Measurements from ENCODE around the gene RNU6-9. TPM values are rescaled to one million over a fixed set of nuclear protein-coding genes. Genes with fewer than 3 reads are reported as not detected.

Gene RNU6-9
- total RNA-seq, 1 donor from 2014 or later, result not detected

DNA sequence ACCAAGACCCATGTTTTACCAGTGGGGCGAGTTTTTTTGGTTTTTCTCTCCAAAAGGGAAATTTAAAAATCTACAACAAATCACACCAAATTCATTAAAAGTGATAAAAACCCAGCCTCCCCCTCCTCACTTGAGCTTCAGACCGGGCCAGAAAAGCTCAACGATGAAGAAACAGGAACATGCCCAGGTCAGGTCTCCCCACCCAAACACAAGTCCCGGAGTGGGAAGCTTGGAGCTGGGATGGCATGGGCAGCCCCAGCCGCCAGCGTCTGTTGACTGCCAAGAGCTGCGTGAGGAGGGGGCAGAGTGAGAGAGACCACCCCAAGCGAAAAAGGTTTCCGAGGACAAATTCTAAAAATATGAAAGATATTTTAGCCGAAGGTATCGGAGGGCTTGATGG, 3.7 kb downstream of the RNU6-9 start:
- peaks cover 0 to 9% (median 4%) of the 10 kb centered on the region in 3 donors for H3K36me3 ChIP-seq (ENCODE audit: control insufficient read depth in 3 of 3, insufficient read depth in 3 of 3, low read length in 3 of 3)
- no peaks in the 10 kb centered on the region for H3K27me3 ChIP-seq (ENCODE audit: control insufficient read depth in 3 of 3, insufficient read depth in 3 of 3, low read length in 3 of 3)
- H3K4me3 ChIP-seq (ENCODE audit: low read length in 3 of 3), result no peak overlapping the region
- H3K4me1 ChIP-seq (ENCODE audit: control insufficient read depth in 3 of 3, insufficient read depth in 3 of 3, low read length in 3 of 3), result peaks cover 2 to 3% (median 2%) of the 10 kb centered on the region in 3 donors
- H3K9me3 ChIP-seq (ENCODE audit: control insufficient read depth in 3 of 3, low read length in 3 of 3), result no peaks in the 10 kb centered on the region
- no peak overlapping the region for H3K9ac ChIP-seq (ENCODE audit: low read depth in 1 of 3, low read length in 3 of 3)
- no peak overlapping the region for H3K27ac ChIP-seq (ENCODE audit: low read depth, low read length)

DNA sequence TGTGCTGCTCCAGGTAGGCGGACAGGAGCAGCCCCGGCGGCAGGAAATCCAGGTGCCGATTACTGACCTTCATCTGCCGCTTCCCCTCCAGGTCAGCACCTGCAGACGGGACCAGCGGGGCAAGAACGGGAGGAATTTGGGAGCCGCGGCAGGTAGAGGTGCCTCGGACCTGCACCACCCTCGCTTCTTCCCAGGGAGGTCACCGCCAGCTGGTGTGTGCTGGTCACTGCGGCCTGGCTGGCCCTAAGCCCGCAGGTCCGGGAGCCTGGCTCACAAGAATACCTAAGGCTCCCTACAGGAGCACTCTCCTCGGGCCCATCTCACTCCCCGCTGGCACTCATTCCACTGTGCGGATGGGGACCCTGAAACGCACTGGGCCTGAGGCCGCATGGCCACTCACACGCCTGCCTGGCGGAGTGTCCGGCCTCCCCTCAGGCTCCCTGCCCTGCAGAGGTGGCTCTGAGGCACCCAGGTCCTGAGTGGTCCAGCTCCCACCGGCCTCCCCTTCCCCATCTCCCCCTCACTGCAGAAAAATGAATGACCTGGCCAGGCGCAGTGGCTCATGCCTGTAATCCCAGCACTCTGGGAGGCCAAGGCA, 4.3 kb downstream of the RNU6-9 start:
- Histone ChIP-seq H3K4me3 (ENCODE audit: low read length in 3 of 3) (no peak overlapping the region), H3K9me3 (ENCODE audit: control insufficient read depth in 3 of 3, low read length in 3 of 3) (no peaks in the 10 kb centered on the region), H3K27ac (ENCODE audit: low read depth, low read length) (no peak overlapping the region), H3K36me3 (ENCODE audit: control insufficient read depth in 3 of 3, insufficient read depth in 3 of 3, low read length in 3 of 3) (peaks cover 0 to 9% (median 4%) of the 10 kb centered on the region in 3 donors), H3K9ac (ENCODE audit: low read depth in 1 of 3, low read length in 3 of 3) (no peak overlapping the region), H3K27me3 (ENCODE audit: control insufficient read depth in 3 of 3, insufficient read depth in 3 of 3, low read length in 3 of 3) (no peaks in the 10 kb centered on the region), H3K4me1 (ENCODE audit: control insufficient read depth in 3 of 3, insufficient read depth in 3 of 3, low read length in 3 of 3) (no peaks in the 10 kb centered on the region)

DNA sequence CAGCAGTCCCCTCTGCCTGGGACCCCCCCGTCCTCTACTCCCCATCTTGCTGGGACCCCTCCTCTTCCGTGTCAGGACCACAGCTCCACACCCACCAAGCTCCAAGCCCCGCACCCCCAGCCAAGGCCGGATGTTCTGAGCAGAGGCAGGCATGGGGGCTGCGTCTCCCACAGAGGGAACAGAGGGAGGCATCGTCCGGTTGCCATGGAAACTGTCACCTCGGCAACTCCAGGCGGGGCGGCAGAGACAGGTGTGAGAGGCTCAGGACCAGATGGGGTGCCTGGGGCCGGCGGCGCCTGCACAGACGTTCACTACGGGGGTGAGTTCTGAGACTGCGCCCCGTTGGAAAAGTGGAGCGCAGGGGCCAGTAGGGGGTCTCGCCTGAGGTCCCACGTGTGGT, 5.4 kb downstream of the RNU6-9 start:
- Histone ChIP-seq H3K4me1 (ENCODE audit: control insufficient read depth in 3 of 3, insufficient read depth in 3 of 3, low read length in 3 of 3) (no peaks in the 10 kb centered on the region), H3K4me3 (ENCODE audit: low read length in 3 of 3) (no peak overlapping the region), H3K36me3 (ENCODE audit: control insufficient read depth in 3 of 3, insufficient read depth in 3 of 3, low read length in 3 of 3) (peaks cover 0 to 9% (median 4%) of the 10 kb centered on the region in 3 donors), H3K9ac (ENCODE audit: low read depth in 1 of 3, low read length in 3 of 3) (no peak overlapping the region), H3K27ac (ENCODE audit: low read depth, low read length) (no peak overlapping the region), H3K27me3 (ENCODE audit: control insufficient read depth in 3 of 3, insufficient read depth in 3 of 3, low read length in 3 of 3) (no peaks in the 10 kb centered on the region), H3K9me3 (ENCODE audit: control insufficient read depth in 3 of 3, low read length in 3 of 3) (no peaks in the 10 kb centered on the region)

DNA sequence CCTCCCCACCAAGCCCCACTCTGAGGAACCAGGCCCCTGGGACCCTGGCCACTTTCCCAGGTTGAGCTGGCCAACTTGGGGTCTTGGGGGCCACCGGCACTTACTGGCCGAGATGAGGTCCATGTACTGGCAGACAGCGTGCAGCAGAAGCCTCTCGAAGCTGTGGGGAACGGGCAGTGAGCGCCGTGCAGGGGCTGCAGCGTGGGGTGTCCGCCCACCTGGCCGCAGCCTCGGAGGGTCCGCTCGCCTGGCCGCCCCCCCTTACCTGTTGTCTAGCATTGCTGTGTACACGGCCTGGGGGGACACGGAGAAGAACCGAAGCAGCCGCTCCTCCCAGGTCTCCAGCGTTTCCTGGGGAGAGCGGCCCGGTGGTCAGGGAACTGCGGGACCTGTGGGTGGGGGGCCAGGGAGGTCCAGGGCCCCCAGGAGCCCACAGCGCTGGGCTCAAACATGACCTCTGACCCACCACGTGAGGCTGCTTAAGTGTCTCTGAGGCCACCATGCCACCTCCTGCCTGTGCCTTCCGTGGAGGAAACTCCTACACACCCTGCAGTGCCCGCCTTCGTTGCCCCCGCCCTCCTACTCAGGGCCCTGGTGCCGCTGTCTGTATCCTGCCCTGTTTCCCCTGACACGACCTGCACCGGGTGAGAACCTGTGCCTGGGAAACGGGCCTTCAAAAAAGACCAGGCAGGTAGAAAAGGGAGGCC, 6.2 kb downstream of the RNU6-9 start:
- Histone ChIP-seq H3K36me3 (ENCODE audit: control insufficient read depth in 3 of 3, insufficient read depth in 3 of 3, low read length in 3 of 3) (peaks cover 0 to 9% (median 4%) of the 10 kb centered on the region in 3 donors), H3K4me3 (ENCODE audit: low read length in 3 of 3) (no peak overlapping the region), H3K4me1 (ENCODE audit: control insufficient read depth in 3 of 3, insufficient read depth in 3 of 3, low read length in 3 of 3) (no peaks in the 10 kb centered on the region), H3K9ac (ENCODE audit: low read depth in 1 of 3, low read length in 3 of 3) (no peak overlapping the region), H3K27me3 (ENCODE audit: control insufficient read depth in 3 of 3, insufficient read depth in 3 of 3, low read length in 3 of 3) (no peaks in the 10 kb centered on the region), H3K9me3 (ENCODE audit: control insufficient read depth in 3 of 3, low read length in 3 of 3) (no peaks in the 10 kb centered on the region), H3K27ac (ENCODE audit: low read depth, low read length) (no peak overlapping the region)

DNA sequence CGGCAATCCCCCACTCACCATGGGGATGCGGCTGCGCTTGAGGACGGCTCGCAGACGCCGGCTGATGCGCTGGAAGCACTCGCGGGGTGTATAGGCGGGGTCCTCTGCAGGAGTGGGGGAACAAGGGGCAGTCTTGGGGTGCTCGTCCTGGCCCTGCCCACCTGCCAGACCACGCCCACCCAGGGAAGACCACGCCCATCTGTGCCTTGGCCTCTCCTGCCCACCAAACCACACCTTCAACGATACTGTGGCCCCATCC, 6.7 kb downstream of the RNU6-9 start:
- Histone ChIP-seq H3K4me1 (ENCODE audit: control insufficient read depth in 3 of 3, insufficient read depth in 3 of 3, low read length in 3 of 3) (no peaks in the 10 kb centered on the region), H3K27ac (ENCODE audit: low read depth, low read length) (no peak overlapping the region), H3K9ac (ENCODE audit: low read depth in 1 of 3, low read length in 3 of 3) (no peak overlapping the region), H3K4me3 (ENCODE audit: low read length in 3 of 3) (no peak overlapping the region), H3K9me3 (ENCODE audit: control insufficient read depth in 3 of 3, low read length in 3 of 3) (no peaks in the 10 kb centered on the region), H3K27me3 (ENCODE audit: control insufficient read depth in 3 of 3, insufficient read depth in 3 of 3, low read length in 3 of 3) (no peaks in the 10 kb centered on the region), H3K36me3 (ENCODE audit: control insufficient read depth in 3 of 3, insufficient read depth in 3 of 3, low read length in 3 of 3) (peaks cover 0 to 9% (median 4%) of the 10 kb centered on the region in 3 donors)

DNA sequence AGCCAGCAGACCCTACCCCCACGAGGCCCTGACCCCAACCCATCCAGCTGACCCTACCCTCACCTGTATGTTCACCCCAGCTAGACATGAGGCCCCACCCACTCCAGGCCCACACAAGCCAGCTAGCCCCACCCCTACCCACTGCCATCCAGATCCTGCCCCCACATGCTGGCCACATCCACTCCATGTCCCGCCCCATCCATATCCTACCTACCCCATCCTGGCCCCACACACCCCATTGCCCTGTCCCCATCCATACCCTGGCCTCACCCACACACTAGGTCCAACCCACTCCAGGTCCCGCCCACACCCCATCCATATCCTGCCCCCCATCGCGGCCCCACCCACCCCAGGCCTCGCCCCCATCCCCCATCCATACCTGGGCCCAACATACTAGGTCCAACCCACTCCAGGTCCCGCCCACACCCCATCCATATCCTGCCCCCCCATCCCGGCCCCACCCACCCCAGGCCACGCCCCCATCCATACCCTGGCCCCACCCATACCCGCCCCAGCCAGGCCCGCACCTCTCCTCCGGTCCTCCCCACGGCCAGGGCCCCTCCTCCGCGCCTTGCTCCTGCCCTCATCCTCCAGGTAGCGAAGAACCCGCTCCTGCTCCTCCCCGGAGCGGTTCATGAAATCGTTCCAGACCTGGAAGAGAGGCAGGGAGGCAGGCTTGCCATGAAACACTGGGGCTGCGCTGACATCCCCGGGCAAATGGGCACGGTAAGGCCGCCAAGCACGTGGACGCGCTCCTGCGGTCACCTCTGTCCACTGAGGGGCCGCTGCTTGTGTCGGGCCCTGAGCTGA, 7.2 kb downstream of the RNU6-9 start:
- Histone ChIP-seq H3K9me3 (ENCODE audit: control insufficient read depth in 3 of 3, low read length in 3 of 3) (no peaks in the 10 kb centered on the region), H3K4me1 (ENCODE audit: control insufficient read depth in 3 of 3, insufficient read depth in 3 of 3, low read length in 3 of 3) (no peaks in the 10 kb centered on the region), H3K36me3 (ENCODE audit: control insufficient read depth in 3 of 3, insufficient read depth in 3 of 3, low read length in 3 of 3) (peaks cover 0 to 9% (median 4%) of the 10 kb centered on the region in 3 donors), H3K27me3 (ENCODE audit: control insufficient read depth in 3 of 3, insufficient read depth in 3 of 3, low read length in 3 of 3) (no peaks in the 10 kb centered on the region), H3K27ac (ENCODE audit: low read depth, low read length) (no peak overlapping the region), H3K9ac (ENCODE audit: low read depth in 1 of 3, low read length in 3 of 3) (no peak overlapping the region), H3K4me3 (ENCODE audit: low read length in 3 of 3) (no peak overlapping the region)

DNA sequence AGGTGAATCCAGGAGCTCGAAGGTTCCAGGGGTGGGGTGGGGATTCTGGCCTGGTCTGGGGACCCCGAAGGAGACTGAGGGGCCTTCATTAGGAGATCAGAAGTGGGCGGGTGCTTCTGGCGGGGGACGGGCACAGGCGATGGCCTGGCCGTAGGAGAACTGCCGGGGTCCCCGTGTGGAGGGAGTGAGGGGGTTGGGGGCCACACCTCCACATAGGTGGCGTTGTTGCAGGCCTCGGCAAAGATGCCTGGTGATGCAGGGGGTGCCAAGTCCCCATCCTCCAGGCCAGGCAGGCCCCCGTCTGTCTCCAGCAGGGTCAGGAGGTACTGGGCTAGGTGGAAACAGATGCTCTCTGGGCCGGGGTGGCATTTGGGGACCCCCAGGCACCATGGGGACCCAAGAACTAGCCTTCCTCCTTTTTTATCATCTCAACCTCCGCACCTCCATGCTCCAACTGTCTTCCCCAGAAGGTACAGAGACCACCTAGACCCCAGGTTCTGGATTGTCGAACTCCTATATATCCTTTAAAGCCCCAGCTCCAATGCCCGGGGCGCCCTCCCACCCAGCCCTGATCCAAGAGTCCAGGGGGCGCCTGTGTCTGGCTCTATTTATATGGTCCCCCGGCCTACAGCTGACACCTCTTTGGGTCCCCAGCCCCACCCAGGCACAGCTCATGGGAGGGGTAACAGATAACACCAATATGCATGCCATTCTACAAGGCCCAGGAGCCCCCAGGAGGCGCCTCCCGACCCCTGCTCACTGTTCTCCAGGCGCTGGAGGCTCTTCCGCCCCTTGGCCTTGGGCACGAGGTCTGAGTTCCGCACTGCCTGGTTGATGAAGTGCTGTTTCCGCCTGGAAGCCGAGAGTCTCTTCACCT, 8.2 kb downstream of the RNU6-9 start:
- Histone ChIP-seq H3K27ac (ENCODE audit: low read depth, low read length) (no peak overlapping the region), H3K27me3 (ENCODE audit: control insufficient read depth in 3 of 3, insufficient read depth in 3 of 3, low read length in 3 of 3) (no peaks in the 10 kb centered on the region), H3K9ac (ENCODE audit: low read depth in 1 of 3, low read length in 3 of 3) (no peak overlapping the region), H3K9me3 (ENCODE audit: control insufficient read depth in 3 of 3, low read length in 3 of 3) (no peaks in the 10 kb centered on the region), H3K4me1 (ENCODE audit: control insufficient read depth in 3 of 3, insufficient read depth in 3 of 3, low read length in 3 of 3) (no peaks in the 10 kb centered on the region), H3K36me3 (ENCODE audit: control insufficient read depth in 3 of 3, insufficient read depth in 3 of 3, low read length in 3 of 3) (peaks cover 0 to 9% (median 4%) of the 10 kb centered on the region in 3 donors), H3K4me3 (ENCODE audit: low read length in 3 of 3) (no peak overlapping the region)

DNA sequence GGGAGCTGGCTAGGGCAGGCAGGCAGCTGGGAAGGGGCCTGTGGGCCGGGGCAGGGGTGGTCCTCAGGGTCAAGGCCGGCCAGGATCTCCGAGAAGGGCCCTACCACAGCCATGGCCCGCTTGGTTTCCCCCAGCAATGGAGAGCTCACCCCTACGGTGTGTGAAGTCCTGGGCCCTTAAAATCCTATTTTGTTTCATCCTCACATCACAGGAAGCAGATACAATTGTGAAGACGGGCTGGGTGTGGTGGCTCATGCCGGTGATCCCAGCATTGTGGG, 8.7 kb downstream of the RNU6-9 start:
- no peaks in the 10 kb centered on the region for H3K4me1 ChIP-seq (ENCODE audit: control insufficient read depth in 3 of 3, insufficient read depth in 3 of 3, low read length in 3 of 3)
- peaks cover 0 to 9% (median 4%) of the 10 kb centered on the region in 3 donors for H3K36me3 ChIP-seq (ENCODE audit: control insufficient read depth in 3 of 3, insufficient read depth in 3 of 3, low read length in 3 of 3)
- H3K27me3 ChIP-seq (ENCODE audit: control insufficient read depth in 3 of 3, insufficient read depth in 3 of 3, low read length in 3 of 3), result no peaks in the 10 kb centered on the region
- H3K27ac ChIP-seq (ENCODE audit: low read depth, low read length), result no peak overlapping the region
- no peak overlapping the region for H3K4me3 ChIP-seq (ENCODE audit: low read length in 3 of 3)
- H3K9me3 ChIP-seq (ENCODE audit: control insufficient read depth in 3 of 3, low read length in 3 of 3), result no peaks in the 10 kb centered on the region
- no peak overlapping the region for H3K9ac ChIP-seq (ENCODE audit: low read depth in 1 of 3, low read length in 3 of 3)

DNA sequence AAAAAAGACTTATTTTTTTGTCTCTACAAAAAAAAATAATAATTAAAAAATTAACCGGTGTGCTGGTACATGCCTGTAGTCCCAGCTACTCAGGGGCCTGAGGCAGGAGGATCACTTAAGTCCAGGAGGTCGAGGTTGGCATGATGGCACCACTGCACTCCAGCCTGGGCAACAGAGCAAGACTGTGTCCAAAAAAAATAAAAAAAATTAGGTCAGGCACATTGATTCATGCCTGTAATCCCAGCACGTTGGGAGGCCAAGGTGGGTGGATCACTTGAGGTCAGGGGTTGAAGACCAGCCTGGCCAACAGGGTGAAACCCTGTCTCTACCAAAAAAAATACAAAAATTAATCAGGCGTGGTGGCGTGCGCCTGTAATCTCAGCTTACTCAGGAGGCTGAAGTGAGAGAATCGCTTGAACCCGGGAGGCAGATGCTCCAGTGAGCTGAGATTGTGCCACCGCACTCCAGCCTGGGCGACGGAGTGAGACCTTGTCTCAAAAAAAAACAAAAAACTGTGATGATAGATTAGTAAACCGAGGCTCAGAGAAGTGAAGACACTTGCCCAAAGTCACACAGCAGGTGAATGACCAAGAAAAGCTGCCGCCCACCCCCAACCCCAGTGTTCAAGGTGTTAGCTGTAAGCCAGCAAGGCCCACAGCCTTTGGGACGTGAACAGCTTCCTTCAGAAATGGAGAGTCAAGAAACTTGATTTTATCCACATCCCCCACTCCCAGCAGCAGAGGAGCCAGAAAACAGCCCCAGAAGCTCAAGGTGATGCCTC, 9.4 kb downstream of the RNU6-9 start:
- no peaks in the 10 kb centered on the region for H3K27me3 ChIP-seq (ENCODE audit: control insufficient read depth in 3 of 3, insufficient read depth in 3 of 3, low read length in 3 of 3)
- H3K9ac ChIP-seq (ENCODE audit: low read depth in 1 of 3, low read length in 3 of 3), result no peak overlapping the region
- H3K4me1 ChIP-seq (ENCODE audit: control insufficient read depth in 3 of 3, insufficient read depth in 3 of 3, low read length in 3 of 3), result no peaks in the 10 kb centered on the region
- H3K36me3 ChIP-seq (ENCODE audit: control insufficient read depth in 3 of 3, insufficient read depth in 3 of 3, low read length in 3 of 3), result peaks cover 0 to 7% (median 4%) of the 10 kb centered on the region in 3 donors
- no peak overlapping the region for H3K27ac ChIP-seq (ENCODE audit: low read depth, low read length)
- H3K4me3 ChIP-seq (ENCODE audit: low read length in 3 of 3), result no peak overlapping the region
- H3K9me3 ChIP-seq (ENCODE audit: control insufficient read depth in 3 of 3, low read length in 3 of 3), result no peaks in the 10 kb centered on the region
